HepG2 (cell line): ENCODE results near the gene MIPEP.

Experiments used
- AGO1 ChIP-seq: fragments of 200-400 bp; formaldehyde crosslinking; IDR thresholded peaks from 2 replicates; pipeline ENCODE4 v1.6.1; 2017; ENCODE audit warnings: mild to moderate bottlenecking, low read depth, low read length, moderate library complexity; ENCODE audit not compliant: poor library complexity, severe bottlenecking
- ATF7-NPFF ChIP-seq: sonication (generic); formaldehyde crosslinking; IDR thresholded peaks from 2 replicates; pipeline ENCODE4 v1.8.1; 2023; ENCODE audit warnings: mild to moderate bottlenecking, low read depth, missing genetic modification reagents, moderate library complexity
- EZH2 ChIP-seq: conservative IDR thresholded peaks from 2 replicates; pipeline ENCODE4 v1.6.1; 2012; ENCODE audit warnings: mild to moderate bottlenecking, low read depth, low read length, moderate library complexity
- FIP1L1 ChIP-seq: fragments of 200-400 bp; formaldehyde crosslinking; IDR thresholded peaks from 2 replicates; pipeline ENCODE4 v1.6.1; 2018; ENCODE audit warnings: low read depth, mild to moderate bottlenecking, low read length, moderate library complexity, borderline replicate concordance; ENCODE audit not compliant: insufficient read depth
- HNF1A ChIP-seq, 2 experiments: sonication (generic) in 1 of 2; formaldehyde crosslinking in 1 of 2; IDR thresholded peaks; 2 replicates each; pipeline versions ENCODE4 v1.4.0 to v1.6.1; 2016 to 2020; ENCODE audit warnings: borderline replicate concordance in 1 of 2, low read depth in 1 of 2, mild to moderate bottlenecking in 1 of 2, missing genetic modification reagents in 1 of 2
- HNF1B ChIP-seq: sonication (generic); formaldehyde crosslinking; IDR thresholded peaks from 2 replicates; pipeline ENCODE4 v1.5.1; 2020; ENCODE audit warnings: mild to moderate bottlenecking, moderate library complexity, missing genetic modification reagents
- HOXA7 ChIP-seq: sonication (generic); formaldehyde crosslinking; IDR thresholded peaks from 2 replicates; pipeline ENCODE4 v1.8.1; 2022; ENCODE audit warnings: mild to moderate bottlenecking, missing genetic modification reagents, moderate library complexity
- MLXIP ChIP-seq: sonication (generic); formaldehyde crosslinking; IDR thresholded peaks from 2 replicates; pipeline ENCODE4 v1.9.0; 2021; ENCODE audit warnings: missing genetic modification reagents, borderline replicate concordance
- NFIC ChIP-seq: IDR thresholded peaks from 2 replicates; pipeline ENCODE4 v1.6.1; 2012; ENCODE audit warnings: mild to moderate bottlenecking, low read length, inconsistent platforms
- RAD21 ChIP-seq: fragments of 450-650 bp; formaldehyde crosslinking; IDR thresholded peaks from 2 replicates; pipeline ENCODE4 v1.5.0; 2020; ENCODE audit warnings: mild to moderate bottlenecking
- SOX13 ChIP-seq, 3 experiments: fragments of 450-650 bp in 1 of 3; sonication (generic) in 1 of 3; formaldehyde crosslinking in 1 of 3; IDR thresholded peaks in 2 of 3; conservative IDR thresholded peaks in 1 of 3; 2 replicates each; pipeline versions ENCODE4 v1.5.0 to v1.6.1; 2016 to 2020; ENCODE audit warnings: antibody characterized with exemption in 1 of 3, mild to moderate bottlenecking in 1 of 3, missing compliant biosample characterization in 1 of 3, missing genetic modification reagents in 1 of 3, moderate library complexity in 1 of 3
- ZNF18 ChIP-seq: sonication (generic); formaldehyde crosslinking; IDR thresholded peaks from 2 replicates; pipeline ENCODE4 v1.8.0; 2022; ENCODE audit warnings: mild to moderate bottlenecking, missing genetic modification reagents; ENCODE audit not compliant: insufficient replicate concordance
- ZNF350 ChIP-seq: sonication (generic); formaldehyde crosslinking; IDR thresholded peaks from 2 replicates; pipeline ENCODE4 v1.4.0; 2020; ENCODE audit warnings: mild to moderate bottlenecking, low read depth, missing genetic modification reagents, borderline replicate concordance

GRCh38 chr13:23848019-23848418 is 41.2 kb downstream of the MIPEP start:
- no peak for TF ChIP-seq HNF1B (CRISPR knock-in tag)
- TF ChIP-seq AGO1 = no peak
- no peak for TF ChIP-seq MLXIP
- no peak for TF ChIP-seq NFIC
- TF ChIP-seq ATF7-NPFF (CRISPR knock-in tag) = no peak
- no peak for TF ChIP-seq ZNF350
- TF ChIP-seq FIP1L1 = no peak
- no peak for TF ChIP-seq EZH2
- no peak for TF ChIP-seq SOX13 (IDR thresholded peaks at IDR 0.05)
- TF ChIP-seq SOX13 (CRISPR knock-in tag; conservative IDR thresholded peaks at IDR 0.05 in 1 of 2, IDR thresholded peaks at IDR 0.05 in 1 of 2) = no peak
- no peak for TF ChIP-seq RAD21
- TF ChIP-seq ZNF18 (CRISPR knock-in tag) = no peak
- TF ChIP-seq HNF1A (IDR thresholded peaks at IDR 0.05; ENCODE audit: low read depth) = no peak
- TF ChIP-seq HNF1A (CRISPR knock-in tag; IDR thresholded peaks at IDR 0.05; ENCODE audit: borderline replicate concordance) = no peak
- no peak for TF ChIP-seq HOXA7 (CRISPR knock-in tag)
